Measurements from ENCODE around the gene RBPJ.
"Not testable (repeated sequence)": the region's sequence is repeated elsewhere in the genome, so short reads cannot be mapped to it uniquely, and the experiment has no call there.

RBPJ gene

GRCh38 chr4:26377328-26378311 lies 56.8 kb downstream of the RBPJ start:
- DNase-seq: no peak

- DNase-seq: no peak
Measured at GRCh38 chr4:26379837-26380236, 59.0 kb downstream of the RBPJ start.

- DNase-seq: no peak
Measured at GRCh38 chr4:26380740-26381139, 59.9 kb downstream of the RBPJ start.

- DNase-seq: no peak
Measured at GRCh38 chr4:26384380-26385057, 63.7 kb downstream of the RBPJ start.

DNA sequence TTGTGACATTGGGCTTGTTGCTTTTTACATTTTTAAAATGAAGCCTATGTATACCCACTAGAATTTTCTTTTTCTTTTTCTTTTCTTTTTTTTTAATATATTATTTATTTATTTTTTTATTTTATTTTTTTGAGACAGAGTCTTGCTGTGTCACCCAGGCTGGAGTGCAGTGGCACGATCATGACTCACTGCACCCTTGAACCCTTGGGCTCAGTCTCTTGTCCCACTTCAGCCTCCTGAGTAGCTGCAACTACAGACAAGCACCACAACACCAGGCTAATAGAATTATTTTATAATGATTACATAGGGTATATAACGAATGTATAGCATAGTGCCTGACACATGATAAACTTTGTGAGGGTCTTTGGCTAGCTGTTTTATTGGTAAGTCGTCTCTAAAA lies 64.9 kb downstream of the RBPJ start:
- no peak for DNase-seq

DNA sequence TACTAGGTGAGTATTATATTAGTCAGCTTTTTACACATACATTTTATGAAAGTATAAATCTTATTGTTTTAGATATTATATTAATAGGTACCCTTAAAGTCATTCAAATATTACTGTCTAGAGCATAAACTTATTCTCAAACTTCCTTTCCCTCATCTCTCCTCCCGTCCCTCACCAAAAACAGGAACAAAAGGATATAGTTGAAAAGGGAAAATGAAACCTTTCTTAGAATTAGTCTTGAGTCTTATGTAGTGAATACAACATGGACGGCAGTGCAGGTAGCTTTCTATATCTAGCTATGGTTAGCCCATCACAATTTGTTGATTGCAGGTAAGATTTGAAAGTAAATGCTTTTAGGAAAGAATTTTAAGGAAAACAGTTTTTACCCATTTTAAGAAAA lies 65.6 kb downstream of the RBPJ start:
- DNase-seq: no peak

GRCh38 chr4:26388671-26389070 lies 67.9 kb downstream of the RBPJ start:
- DNase-seq: no peak

GRCh38 chr4:26397086-26397485 lies 76.3 kb downstream of the RBPJ start:
- no peak for DNase-seq

DNA sequence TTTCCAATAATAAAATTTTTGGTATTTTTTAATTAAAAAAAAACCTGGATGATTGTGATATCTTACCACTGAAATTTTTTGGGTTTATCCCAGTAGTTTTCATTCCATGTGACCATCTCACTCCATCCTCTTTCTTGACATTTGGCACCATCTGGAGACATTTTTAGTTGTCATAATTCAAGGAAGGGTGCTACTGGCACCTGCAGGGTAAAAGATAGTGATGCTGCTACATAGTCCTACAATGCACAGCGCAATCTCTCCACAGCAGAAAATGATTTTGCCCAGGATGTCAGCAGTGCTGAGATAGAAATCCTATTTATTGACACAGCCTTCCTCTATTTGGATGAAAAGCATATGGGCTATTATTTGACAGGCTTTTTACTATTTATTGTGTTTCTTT lies 79.3 kb downstream of the RBPJ start:
- no peak for DNase-seq

DNA sequence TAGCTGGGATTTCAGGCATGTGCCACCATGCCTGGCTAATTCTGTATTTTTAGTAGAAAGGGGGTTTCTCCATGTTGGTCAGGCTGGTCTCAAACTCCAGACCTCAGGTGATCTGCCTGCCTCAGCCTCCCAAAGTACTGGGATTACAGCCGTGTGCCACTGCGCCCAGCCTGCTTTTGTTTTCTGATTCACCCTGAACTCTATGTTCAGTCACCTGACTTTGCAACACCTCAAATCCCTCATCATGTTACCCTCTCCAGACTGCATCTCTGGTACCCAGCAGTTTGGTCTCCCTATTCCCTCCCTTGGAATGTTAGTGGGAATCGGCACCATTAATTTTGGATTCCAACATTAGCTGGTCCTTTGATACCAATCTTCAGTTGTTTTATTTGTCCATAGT lies 81.2 kb downstream of the RBPJ start:
- not testable (repeated sequence) for DNase-seq

- DNase-seq: no peak
Measured at GRCh38 chr4:26402458-26402857, 81.6 kb downstream of the RBPJ start.

DNA sequence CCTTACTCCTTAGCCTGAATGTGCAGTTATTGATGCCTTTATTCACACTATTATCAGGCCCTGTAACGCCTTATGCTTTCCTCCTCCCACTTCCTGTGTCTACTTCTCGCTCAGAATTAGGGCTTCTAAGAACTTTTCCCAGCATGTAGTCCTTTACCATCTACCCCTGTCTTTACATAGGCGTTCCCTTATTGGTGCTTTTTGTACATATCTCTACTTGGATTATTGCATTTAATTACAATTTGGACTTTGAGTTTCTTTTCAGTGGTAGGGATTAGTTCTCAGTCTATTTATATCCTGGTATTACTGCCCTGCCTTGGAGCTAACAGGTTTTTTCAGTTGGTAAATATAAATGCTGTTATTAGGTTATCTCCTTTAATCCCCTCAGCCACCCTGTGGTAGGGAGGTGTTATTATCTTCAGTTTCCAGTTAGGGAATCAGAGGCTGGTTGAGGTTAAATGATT lies 84.0 kb downstream of the RBPJ start:
- no peak for DNase-seq

DNA sequence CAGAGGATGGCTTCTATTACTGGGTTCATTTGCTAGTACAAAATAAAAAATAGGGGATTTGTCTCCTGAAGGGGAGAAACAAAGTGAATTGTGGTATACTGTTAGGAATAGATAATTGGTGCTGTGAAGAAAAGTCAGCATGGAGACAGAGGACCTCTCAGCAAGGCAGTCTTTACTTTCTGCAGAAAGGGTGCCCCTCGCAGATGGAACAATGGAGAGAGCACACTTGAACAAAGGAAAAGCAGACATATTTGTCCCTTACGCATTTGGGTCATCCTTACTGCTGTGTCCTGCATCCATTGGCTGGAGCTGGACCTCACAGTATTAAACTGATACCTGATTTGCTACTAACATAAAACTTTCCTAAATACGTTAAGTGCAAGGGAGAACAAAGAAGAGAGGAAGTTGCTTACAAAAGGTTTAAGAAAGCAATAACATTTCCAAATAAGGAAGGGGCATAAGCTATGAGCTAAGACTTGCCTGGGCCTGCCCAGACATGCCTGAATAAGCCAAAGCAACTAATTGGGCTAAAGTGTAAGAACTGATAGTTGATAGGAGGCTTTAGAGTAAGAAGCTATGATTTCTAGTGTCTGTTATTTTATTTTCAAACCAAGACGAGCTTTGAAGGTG lies 85.6 kb downstream of the RBPJ start:
- no peak for DNase-seq

- DNase-seq: no peak
Measured at GRCh38 chr4:26407476-26407875, 86.7 kb downstream of the RBPJ start.

DNA sequence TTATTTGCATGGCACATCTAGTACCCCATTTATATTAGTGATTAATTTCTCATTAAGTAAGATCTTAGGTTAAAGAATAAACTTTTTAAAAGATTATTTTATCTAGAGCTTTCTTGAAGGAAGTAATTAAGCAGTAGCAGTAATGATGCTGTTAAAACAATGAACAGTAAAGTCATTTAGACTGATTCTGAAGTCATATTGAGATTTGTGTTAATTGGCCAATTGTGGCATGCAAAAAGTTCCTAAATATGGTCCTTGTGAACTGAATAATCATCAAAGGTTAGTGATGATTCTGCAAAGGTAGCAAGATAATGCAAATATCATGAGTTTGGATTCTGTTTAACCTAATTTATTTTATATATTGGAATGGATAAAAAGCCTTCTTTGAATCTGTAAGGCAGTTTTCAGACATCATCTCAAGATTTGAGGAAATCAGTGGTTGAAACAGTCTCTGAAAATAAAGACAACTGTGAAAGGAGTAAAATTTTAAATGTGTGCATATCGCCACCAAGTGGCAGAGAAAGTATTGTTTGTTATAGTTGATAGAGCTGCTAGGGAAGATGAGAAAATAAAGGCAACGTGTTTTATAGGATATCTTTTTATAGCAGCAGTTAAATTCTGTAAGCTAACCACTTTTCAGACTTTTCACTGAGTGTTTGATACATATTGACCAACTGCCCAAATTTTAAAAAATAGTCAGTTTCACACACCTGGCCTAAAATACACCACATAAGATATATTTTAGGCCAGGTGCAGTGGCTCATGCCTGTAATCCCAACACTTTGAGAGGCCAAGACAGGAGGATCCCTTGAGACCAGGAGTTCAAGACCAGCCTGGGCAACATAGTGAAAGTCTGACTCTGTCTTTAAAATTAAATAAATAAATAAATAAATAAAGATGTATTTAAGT lies 89.8 kb downstream of the RBPJ start:
- DNase-seq: peak in 1 of 2 donors; percentile 30

DNA sequence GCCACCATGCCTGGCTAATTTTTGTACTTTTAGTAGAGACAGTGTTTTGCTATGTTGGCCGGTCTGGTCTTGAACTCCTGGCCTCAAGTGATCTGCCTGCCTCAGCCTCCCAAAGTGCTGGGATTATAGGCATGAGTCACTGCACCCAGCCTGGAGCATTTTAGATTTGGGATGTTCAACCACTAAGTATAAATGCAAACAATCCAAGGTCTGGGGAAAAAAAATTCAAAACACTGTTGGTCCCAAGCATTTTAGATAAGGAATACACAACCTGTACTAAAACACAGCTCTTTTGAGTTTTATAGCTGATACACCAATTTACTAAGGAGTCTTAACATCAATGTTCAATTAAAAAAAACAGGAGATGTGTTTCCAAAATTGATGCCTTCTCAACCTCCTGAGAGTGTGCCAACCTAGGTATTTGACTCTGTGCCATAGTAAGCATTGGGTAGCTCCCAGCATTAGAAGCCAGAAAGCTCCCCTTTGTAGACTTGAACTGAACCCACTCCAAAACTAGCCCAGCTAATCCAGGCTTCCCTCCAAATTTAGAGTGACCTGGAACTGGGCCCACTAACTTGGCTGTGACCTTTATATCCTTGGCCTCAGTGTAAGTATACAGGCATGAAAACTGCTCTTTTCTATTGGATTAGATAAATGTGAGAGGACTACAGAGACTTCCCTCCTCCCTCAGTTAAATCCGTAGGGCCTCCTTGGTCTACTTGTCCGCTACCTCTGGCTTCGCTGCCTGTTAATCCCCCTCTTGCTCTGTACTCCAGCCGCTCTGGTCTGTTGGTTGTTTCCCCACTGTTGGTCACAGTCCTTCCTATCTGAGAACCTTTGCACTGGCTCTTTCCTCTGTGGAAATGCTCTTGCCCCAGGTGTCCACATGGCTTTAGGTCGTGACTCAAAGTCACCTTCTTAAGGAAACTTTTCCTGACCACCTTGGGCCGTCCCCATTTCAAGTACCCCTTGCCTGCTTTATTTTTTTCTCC lies 91.9 kb downstream of the RBPJ start:
- DNase-seq: no peak

DNA sequence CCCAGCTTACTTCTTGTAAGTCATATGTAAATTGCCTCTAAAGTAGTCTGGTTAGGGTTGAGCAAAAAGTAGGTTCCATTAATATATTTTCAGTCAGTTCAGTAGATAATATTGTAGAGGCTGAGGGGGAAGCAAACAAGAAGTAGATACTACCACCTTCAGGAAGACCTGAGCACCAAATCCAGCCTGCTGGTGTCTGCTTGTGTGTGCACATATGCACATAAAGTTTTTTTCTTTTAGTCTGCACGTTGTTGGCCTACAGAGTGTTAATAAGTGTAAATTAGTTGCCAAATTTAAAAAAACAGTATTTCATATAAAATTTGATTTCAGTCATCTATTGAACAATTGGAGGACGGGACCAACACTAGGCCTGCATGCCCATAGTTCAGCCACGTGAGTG lies 92.8 kb downstream of the RBPJ start:
- DNase-seq: no peak

GRCh38 chr4:26418107-26418506 lies 97.3 kb downstream of the RBPJ start:
- no peak for DNase-seq

DNA sequence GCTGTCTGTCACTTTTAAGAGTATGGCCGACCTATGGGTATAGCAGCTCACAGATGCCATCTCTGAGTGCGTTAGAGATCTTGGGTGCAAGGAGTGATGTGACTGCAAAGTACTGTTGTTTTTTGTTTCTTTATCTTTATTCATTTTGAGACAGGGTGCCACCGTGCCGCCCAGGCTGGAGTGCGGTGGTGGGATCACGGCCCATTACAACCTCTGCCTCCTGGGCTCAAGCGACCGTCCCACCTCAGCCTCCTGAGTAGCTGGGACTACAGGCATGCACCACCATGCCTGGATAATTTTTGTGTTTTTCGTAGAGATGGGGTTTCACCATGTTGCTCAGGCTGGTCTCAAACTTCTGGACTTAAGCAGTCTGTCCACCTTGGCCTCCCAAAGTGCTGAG lies 98.0 kb downstream of the RBPJ start:
- DNase-seq: no peak

GRCh38 chr4:26420438-26420837 lies 99.6 kb downstream of the RBPJ start:
- no peak for DNase-seq

GRCh38 chr4:26420913-26421312 lies 100.1 kb downstream of the RBPJ start:
- DNase-seq: no peak

Data from stimulated activated CD4-positive, alpha-beta T cell treated with anti-CD3 and anti-CD28 coated beads, Interleukin-2, amount 100 ng/mL, for 48 hours (primary cell).